OCI-LY3 (cell line): ENCODE results near the gene ADAP1.

Source experiments
- CTCF ChIP-seq: fragments of 200-600, 300-600 bp; sonication (generic); IDR thresholded peaks from 2 replicates; pipeline ENCODE4 v1.5.1; 2014; ENCODE audit warnings: antibody characterized with exemption, low read length, low read depth
- EZH2phosphoT487 ChIP-seq: fragments of 200-600 bp; shearing (Covaris generic); IDR thresholded peaks from 2 replicates; pipeline ENCODE4 v1.6.1; 2018; ENCODE audit warnings: antibody characterized with exemption, mixed run types, low read depth

- TF ChIP-seq CTCF = no peak
- TF ChIP-seq EZH2phosphoT487 = no peak
Observed at GRCh38 chr7:862157-862556, 92.3 kb downstream of the ADAP1 start.
